OCI-M2 (cell line): ENCODE measurements around the gene GPR4.

Source experiments
- DNase-seq: peaks from one replicate; lab custom pipeline; 2025; ENCODE audit not compliant: unreplicated experiment; lab: John Stamatoyannopoulos, UW

The GPR4 gene

DNA sequence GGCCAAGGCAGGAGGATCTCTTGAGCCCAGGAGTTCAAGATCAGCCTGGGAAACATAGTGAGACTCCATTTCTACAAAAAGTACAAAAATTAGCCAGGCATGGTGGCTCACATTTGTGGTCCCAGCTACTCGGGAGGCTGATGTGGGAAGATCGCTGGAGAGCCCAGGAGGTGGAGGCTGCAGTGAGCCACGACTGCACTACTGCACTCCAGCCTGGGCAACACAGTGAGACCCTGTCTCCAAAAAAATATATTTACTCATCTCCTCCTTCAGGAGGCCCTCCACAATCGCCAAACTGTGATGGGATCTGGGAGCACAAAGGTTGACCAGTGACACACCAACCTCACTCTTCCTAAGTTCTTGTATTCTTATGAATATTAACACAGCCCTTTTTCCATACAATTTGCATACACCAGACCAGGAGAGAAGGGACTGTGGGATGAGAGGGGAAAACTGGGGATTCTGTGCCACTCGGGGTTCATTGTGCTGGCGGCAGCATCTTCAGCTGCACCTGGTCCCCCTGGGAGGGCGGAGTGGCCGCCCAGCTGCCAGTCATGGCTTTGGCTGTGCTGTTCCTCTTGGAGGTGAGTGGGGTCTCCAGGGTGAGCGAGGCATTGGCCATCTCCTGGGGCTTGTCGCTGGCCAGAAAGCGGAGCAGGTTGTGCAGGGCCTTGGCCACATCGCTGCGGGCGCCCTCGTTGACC is 11.6 kb downstream of the GPR4 start:
- no peak for DNase-seq

DNA sequence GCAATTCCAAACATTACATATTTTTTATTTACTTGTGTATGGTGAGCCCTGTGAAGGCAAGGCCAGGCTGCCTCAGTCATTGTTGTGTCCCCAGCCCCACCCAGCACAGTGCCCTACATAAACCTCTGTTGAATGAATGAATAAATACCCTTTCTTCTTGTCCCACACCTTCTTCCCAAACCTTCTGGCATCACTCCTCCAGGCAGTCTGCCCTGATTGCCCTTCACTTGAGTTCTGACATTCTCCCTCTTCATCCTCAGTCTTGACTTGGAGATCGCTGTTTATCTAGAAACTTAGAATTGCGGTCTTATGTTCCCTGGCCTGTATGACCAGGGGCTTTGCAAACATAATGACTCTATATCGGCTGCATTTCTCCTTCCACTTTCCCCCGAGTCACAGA is 12.2 kb downstream of the GPR4 start:
- no peak for DNase-seq

DNA sequence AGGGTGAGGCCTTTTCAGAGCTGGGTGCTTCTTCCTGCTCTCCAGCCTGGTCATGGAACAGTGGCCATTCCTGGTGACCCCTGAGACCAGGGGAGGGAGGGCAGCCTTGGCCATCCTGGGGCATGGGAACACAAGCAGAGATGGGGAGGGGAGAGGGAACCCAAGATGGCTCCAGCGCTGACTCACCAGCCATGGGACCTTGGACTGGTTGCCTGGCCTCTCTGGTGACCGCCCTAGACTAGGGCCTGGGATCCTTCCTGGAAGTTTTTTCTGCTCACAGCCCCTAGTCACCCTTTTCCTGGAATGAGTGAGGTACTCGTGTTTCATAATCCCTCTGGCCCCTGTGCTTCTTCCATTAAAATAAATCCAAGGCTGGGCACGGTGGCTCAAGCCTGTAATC is 14.1 kb downstream of the GPR4 start:
- no peak for DNase-seq

DNA sequence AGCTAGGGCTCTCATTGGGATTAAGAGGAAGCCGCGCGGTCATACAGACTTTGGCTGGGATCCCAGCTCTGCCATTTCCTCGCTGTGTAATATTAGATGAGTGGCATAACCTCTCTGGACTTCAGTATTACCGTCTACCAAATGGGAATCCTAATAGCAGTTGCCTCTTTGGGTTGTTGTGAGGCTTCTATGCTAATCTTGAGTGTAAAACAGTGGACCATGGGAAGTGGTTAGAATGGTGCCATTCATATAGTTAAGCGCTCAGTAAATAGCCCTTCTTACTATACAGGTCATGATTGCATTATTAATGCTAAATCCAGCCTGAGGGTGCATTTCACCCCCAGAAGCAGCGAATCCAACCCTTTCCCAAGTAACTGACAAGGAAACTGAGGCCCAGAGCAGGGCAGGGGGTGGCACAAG is 16.8 kb downstream of the GPR4 start:
- DNase-seq = no peak

DNA sequence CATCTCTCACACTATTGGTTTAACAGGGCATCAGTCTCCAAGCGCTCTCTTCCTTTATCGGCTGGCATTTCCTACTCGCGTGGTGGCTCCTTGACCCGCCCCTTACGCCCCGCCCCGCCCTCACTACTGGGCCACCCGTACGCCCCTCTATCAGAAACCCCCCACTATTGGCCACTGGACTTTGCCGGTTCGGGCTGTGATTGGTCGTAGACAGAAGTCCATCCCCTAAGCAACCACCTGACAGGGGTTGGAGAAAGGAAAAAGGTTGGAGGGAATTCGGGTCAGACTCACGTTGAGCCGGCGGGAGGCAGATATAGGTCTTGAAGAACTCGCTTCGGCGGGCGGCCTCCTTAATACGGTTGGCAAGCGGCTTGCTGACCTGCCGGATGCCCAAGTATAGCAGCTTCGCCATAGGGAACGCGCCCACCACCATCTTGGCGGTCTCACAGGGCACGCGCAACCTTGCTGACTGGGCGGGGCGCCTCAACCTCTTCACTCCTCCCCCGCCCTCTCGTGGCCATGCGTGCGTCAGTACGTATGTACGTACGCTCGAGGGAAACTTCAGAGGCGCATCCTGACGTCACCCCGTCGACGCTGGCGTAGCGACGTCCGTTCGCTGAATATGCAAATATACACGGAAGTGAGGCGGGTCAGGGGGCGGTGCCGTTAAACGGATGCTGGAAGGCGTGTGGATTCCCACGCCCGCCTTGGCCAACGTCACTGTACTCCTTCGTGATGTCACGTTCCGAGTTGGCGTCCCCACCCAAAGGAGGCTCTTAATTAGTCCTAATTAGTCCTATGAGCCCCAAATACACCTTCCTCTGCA is 17.5 kb downstream of the GPR4 start, which contains the start of gene OPA3:
TSS of gene OPA3 (minus strand) at position 471 of the 826 bp plus-strand sequence. CDS start at position 433, 38 bp downstream.
- peak; percentile 98 for DNase-seq

DNA sequence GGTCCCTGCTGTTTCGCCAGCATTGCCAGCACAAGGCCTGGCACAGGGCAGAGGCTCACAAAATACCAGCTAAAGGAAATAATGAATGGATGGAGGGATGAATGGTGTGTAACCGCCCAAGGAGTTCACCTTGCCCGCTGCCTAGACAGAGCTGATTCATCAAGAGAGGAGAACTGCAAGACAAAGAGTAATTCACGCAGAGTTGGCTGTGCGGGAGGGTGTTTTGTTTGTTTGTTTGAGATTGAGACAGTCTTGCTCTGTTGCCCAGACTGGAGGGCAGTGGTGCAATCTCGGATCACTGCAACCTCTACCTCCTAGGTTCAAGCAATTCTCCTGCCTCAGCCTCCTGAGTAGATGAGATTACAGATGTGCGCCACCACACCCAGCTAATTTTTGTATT is 20.4 kb downstream of the GPR4 start:
- DNase-seq = no peak

DNA sequence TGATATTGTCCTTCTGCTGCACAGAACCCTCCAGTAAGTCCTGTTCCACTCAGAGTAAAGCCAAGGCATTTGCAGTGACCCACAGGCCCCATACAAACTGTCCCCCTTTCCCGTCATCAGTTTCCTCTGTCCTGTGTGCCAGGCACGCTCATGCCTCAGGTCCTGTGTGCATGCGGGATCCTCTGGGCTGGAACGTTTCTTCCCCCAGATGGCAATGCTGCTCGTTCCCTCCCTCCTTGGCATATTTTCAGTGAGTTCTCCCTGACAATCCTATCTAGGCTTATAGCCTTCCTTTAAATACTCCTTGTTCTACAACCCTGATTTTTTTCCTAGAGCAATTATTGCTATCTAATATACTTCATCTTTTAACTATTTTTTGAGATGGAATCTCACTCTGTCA is 23.2 kb downstream of the GPR4 start:
- no peak for DNase-seq

DNA sequence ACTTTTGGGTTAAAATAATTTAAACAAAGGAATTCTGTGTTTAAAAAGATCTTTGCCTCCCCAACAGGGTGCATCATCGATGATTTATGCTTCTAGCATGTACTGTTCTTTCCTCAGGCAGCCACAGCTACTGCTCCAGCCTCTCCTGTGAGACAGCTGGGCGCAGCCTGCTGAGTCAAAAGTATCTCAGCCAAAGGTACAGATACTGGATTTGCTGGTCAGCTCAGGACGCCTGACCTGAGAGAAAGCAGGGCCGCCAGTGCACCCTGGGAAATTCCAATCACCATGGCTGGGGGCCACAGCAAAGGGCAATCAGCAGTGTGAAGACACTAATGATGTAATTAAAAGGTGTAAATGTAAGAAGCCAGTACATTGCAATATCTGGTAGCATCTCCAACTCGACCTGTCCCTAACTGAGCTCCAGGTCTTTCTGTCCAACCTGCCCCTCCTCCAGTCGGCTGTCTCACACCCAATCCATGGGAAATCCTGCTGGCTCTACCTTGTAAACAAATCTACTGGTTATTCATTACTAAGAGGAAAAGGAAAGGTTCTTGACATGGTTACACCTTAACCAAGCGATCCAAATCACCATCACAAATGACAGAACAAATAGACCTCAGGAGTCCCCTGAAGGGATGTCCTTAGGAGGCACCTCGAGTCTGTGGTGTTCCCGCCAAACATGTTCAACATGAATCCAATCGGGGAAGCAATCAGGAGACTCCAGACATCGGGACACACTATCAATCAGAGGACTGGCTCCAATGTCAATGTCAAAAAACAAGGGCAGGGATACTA is 24.7 kb downstream of the GPR4 start:
- no peak for DNase-seq

DNA sequence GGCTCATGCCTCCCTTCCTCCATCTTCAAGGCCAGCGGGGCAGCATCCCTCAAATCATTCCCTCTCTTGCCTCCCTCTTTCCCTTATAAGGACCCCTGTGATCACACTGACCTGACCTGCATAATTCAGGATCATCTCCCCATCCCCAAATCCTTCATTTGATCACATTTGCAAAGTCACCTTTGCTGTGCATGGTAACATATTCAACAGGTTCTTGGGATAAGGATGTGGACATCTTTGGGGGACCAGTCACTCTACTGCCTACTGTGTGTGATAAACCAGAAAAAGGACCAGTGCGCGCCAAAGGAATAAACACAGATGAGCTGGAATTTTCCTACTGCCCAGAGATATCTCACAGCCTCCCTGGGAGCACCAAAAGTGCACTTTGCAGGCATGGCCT is 25.3 kb downstream of the GPR4 start:
- no peak for DNase-seq

DNA sequence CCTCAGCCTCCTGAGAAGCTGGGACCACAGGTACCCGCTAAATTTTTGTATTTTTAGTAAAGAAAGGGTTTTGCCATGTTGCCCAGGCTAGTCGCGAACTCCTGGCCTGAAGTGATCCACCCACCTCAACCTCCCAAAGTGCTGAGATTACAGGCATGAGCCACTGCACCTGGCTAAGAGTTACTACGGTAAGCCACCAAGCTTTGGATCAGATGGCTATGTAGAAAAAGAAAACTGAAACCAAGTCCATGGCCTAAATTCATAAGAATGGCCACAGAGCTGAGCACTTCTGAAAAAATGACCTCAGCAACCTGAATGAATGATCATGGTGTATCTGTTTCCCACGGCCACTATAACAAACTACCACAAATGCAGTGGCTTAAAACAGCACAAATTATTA is 26.8 kb downstream of the GPR4 start:
- DNase-seq = no peak

DNA sequence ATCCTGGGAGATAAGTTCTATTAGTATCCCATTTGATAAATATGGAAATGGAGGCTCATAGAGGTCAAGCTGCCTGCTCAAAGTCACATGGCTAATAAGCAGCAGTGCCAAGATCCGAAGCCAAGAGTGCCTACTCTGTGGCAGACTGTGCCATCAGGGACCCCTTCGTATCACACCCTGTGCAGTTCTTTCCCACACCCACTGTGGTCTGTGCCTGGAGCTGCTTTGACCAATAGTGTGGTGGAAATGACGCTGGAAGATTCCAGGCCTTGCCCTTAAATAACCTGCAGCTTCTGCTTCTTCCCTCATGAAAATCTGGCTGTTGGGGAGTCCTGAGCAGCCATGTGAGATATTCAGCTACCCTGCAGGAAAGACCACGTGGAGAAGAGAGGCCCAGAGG is 27.5 kb downstream of the GPR4 start:
- DNase-seq = no peak

DNA sequence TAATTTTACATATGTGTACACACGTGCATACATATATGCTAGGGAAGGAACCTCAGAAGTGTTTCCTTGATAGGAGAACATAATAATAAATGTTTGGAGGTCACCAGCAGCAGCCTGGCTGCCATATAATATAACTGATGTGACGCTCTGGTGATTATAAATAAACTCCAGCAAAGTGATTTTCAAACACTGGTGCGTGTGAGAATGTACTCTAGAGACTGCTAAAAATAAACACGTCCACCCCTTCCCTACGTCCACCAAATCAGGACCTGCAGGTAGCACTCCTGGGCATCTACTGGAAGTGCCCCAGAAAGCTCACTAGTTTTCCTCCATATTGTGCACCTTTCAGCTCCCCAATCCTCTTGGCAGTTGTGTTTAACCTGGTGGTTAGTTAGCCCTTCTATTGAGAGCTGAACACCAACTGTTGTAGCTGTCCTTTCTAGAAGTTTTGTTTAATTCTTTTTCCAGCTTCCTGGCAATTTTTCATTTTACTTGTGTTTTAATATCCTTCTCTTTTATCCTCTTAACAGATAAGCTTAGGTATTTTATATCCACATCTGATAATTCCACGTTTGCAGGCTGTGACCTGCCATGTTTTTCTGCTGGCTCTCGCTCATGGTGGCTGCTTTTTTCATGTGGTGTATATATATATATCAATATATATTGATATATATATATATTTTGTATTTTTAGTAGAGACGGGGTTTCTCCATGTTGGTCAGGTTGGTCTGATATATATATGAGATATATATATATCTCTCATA is 30.4 kb downstream of the GPR4 start:
- DNase-seq = no peak

DNA sequence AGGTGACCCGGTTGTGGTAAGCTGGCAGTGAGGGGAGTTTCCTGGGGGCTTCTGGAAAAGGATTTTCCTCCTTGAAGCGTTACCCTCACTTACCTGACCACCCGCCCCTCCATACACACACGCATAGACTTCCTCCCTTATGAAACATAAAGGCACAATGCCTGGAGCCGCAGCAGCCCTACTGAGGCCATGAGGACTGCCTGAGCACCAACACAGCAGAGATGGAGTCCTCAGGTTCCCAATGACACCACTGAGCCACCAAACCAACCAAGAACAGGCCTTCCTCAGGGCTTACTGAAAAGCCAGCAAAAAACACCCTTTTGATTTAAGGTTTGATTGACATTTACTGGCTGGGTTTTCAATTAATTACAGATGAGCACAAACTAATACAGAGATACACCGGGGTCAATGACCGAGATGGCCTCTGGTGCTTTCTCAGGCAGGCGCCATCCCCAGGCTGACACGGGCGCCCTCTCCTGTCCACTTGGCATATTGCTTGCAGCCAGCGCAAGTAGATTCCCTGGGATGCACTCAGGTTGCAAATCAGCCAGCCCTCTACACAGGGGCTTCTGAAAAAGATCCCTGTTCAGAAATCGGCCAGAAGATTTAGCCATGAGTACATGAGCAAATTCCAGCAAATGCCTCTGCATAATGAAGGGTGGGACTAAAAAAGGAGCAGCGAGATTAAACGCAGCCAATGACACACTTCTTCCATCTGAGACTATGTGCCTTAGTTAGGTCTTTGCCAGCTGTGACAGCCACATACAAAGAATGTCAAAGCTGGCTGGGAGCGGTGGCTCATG is 32.2 kb downstream of the GPR4 start:
- DNase-seq = no peak

DNA sequence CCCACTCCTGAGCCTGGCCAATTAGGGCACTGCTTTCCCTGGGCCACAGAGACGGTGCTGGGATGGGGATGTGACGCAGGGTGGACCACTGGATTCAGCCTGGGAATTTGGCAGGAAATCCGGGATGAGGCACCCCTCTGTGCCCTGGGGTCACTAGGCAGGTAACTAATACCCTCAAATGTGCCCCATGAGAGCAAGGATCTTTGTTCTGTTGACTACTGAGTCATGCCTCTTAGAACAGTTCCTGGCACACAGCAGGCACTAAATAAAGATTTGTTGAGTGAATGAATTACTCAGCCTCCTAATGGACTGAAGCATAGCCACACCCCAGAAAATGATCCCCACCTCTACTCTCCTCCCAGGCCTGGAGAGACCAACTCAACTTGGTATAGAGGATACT is 33.3 kb downstream of the GPR4 start:
- DNase-seq = no peak

DNA sequence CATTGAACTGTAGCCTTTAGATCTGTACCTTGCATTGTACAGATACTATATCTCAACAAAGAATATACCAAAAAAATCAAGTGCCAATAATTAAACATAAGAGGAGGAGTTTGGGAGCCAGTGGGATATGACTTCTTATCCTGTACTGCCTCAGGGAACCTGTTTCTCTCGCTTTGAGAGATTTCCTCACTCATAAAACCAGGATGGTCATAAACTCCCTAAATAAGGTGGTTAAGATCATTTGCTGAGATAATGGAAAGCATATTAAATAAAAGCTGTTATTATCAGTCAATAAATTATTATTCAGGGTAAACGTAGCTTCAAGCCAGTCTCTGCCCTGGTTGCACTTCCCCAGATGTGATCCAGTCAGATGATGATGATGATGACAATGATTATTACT is 34.4 kb downstream of the GPR4 start:
- no peak for DNase-seq

DNA sequence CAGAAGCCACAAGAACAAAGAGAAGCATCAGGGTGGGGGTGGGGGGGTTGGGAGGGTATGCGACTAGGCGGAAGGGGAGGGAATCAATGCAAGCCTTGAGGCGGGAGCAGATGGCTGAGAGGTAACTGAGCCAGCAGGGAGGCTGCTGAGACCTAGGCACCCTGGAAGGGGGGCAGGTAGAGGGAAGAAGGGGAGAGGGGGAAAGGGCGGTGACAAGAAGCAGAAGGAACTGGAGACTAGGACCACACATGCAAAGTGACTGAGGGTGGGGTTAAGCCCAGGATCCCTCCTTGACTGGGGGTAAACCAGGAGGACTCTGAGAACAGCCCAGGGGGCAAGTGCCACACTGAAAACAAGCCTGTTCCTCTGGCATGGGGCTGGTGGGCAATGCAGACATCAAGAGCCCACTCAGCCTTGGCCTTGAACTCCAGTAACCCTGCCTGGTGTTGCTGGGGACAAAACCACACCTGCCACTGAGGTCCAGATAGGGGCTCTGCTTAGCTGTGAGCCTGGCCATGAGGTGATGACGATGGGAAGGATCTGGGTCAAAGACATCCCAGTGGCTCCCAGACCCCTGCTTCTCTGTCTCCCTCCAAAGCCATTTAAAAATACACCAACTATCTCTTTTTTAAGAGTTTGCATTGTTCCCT is 37.8 kb downstream of the GPR4 start:
- no peak for DNase-seq

DNA sequence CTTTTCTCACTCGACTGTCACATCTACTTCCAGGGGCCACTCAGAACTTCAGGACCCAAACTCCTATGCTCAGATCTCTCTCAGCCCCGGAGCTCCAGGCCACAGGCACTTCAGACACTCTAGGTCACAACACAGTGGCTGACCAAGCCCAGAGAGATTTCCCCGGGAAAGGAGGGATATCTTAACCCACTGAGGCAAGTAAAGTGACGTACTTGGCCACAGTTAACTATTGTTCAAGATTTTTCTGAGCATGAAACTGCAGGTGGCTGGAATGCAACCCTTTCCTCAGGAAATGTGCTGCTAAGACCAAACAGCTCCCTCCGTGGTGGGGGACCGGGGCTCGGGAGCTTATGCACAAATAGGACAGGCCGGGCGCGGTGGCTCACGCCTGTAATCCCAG is 41.3 kb downstream of the GPR4 start:
- no peak for DNase-seq

DNA sequence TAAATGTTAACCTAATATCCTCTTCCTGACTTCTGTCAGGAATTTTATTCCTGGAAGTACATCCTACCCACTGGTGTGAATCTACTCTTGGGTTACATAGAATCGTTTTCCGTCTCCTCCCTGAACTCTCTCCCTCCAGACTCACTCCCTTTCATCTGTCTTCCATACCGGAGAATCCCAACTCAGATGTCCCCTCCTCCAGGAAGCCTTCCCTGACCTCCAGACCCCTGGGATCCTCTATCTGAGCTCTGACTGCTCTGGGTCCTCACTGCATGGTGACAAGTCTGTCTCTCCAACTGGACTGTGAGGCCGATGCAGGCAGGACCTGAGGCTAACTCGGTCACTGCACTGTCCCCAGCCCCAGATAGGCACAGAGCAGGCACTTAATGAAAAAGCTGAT is 42.0 kb downstream of the GPR4 start:
- no peak for DNase-seq

DNA sequence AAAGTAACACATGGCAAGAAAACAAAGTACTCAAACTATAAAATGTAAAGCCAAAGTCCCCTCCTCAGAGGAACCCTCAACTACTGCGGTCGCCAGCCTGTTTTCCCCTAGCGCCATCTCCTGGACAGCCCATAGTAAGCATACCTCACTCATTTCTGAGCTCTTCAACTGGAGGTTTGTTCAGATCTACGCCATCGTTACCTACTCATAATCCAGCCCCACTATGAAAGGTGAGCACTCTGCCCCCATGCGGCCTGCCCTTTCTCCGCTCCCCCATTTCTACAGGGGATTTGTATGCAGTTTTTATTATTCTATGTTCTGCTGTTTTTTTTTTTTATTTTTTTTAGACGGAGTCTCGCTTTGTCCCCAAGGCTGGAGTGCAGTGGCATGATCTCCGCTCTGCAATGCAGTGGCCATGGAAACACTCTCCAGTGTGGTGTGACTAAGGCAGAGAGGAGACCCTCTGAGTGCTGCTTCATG is 43.6 kb downstream of the GPR4 start:
- DNase-seq = no peak

DNA sequence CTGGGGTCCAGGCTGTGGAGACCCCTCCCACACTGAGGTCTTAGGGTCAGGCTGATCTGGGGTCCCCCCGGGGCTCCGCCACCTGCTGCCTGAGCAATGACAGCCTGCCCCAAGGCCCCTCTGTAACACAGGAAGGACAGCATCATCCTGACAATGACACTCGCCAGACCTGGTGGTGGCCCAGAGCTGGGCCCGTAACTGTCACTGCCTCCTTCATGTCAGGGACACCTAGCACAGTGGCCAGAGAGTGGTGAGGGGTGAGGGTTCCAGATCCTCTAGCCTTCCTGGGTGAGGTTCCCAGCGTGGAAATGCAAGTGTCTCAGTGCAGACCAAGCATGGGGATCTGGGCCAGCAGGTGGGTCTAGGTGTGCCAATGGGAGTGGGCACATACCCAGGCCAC is 45.2 kb downstream of the GPR4 start:
- DNase-seq = no peak
